B cell (primary cell): ENCODE results near the gene USP53.

Experiments used
- EZH2 ChIP-seq: IDR thresholded peaks from 2 replicates; pipeline ENCODE4 v1.6.1; 2012; ENCODE audit warnings: borderline replicate concordance, low read depth, mild to moderate bottlenecking, moderate library complexity, low read length; ENCODE audit not compliant: insufficient read depth, poor library complexity, severe bottlenecking
- TF ChIP-seq, protein P1 (sequence below): fragments of 200-600 bp; IDR thresholded peaks from one replicate; pipeline ENCODE4 v1.8.0; 2022; ENCODE audit warnings: antibody characterized with exemption, mild to moderate bottlenecking

DNA sequence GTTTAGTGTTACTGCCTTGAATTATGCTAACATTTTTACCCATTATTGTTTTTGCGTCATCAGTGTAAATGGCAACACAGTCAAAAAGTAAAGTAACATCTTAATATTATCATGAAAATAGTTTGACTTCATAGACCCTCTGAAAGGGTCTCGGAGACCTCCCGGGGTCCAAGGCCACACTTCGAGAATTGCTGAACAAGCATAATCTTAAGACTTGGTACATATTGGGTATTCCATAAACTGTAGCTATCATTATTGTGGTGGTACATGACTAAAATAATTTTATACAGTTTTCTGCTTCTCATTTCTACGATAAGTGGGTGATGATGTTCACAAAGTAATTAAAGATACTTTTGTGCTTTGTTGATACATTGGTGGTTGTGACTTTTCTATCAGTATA is 76.8 kb downstream of the USP53 start:
- TF ChIP-seq, protein P1, sequence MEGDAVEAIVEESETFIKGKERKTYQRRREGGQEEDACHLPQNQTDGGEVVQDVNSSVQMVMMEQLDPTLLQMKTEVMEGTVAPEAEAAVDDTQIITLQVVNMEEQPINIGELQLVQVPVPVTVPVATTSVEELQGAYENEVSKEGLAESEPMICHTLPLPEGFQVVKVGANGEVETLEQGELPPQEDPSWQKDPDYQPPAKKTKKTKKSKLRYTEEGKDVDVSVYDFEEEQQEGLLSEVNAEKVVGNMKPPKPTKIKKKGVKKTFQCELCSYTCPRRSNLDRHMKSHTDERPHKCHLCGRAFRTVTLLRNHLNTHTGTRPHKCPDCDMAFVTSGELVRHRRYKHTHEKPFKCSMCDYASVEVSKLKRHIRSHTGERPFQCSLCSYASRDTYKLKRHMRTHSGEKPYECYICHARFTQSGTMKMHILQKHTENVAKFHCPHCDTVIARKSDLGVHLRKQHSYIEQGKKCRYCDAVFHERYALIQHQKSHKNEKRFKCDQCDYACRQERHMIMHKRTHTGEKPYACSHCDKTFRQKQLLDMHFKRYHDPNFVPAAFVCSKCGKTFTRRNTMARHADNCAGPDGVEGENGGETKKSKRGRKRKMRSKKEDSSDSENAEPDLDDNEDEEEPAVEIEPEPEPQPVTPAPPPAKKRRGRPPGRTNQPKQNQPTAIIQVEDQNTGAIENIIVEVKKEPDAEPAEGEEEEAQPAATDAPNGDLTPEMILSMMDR: no peak
- no peak for TF ChIP-seq EZH2
